SU-DHL-6 (cell line): ENCODE measurements around the gene TLR8.

Experiments
- CTCF ChIP-seq: fragments of 200-600 bp; sonication (generic); IDR thresholded peaks from one replicate; pipeline ENCODE4 v1.5.1; 2017; ENCODE audit warnings: antibody characterized with exemption, mild to moderate bottlenecking, low read length, moderate library complexity; ENCODE audit not compliant: insufficient read depth, poor library complexity, severe bottlenecking
- EZH2phosphoT487 ChIP-seq: fragments of 200-600 bp; sonication (generic), shearing (Covaris generic); conservative IDR thresholded peaks from 2 replicates; pipeline ENCODE4 v1.6.1; 2018; ENCODE audit warnings: mild to moderate bottlenecking, antibody characterized with exemption, low read length, moderate library complexity, mixed read lengths

- no peak for TF ChIP-seq CTCF
- no peak for TF ChIP-seq EZH2phosphoT487
These were observed 65.0 kb downstream of the TLR8 start for GRCh38 chrX:12971282-12972003.
